Posterior cingulate gyrus (tissue), 11 donors: ENCODE measurements around the gene INO80D.
"Not testable (repeated sequence)": the region's sequence is repeated elsewhere in the genome, so short reads cannot be mapped to it uniquely, and the experiment has no call there.

Source experiments
- DNase-seq, 10 donors: peaks; one replicate each; pipeline versions ENCODE4 v3.0.0 to v3.0.0-alpha.2; 2020 to 2021; ENCODE audit warnings: mixed read lengths in 3 of 10
- intact Hi-C: fragments of 100-400 bp; cut with DNase I; formaldehyde crosslinking; loops from one replicate; pipeline ENCODE4 v1.15.1; 2023

The INO80D gene

GRCh38 chr2:206035393-206035792 lies 50.6 kb downstream of the INO80D start:
- DNase-seq, result not testable (repeated sequence)

GRCh38 chr2:206033452-206033851 lies 52.5 kb downstream of the INO80D start:
- DNase-seq, intact Hi-C loops: not testable (repeated sequence)

More at GRCh38 chr2:206035393-206035792, 50.6 kb downstream of the INO80D start:
- intact Hi-C loops, result not testable (repeated sequence)

GRCh38 chr2:206031950-206032567 lies 53.9 kb downstream of the INO80D start:
- no peak for DNase-seq
- intact Hi-C loops, result no loop called here

- no peak for DNase-seq
- intact Hi-C loops, result no loop called here
Observed at GRCh38 chr2:206031162-206031784, 54.7 kb downstream of the INO80D start.

- intact Hi-C loops, result no loop called here
- no peak for DNase-seq
Observed at GRCh38 chr2:206028101-206028500, 57.9 kb downstream of the INO80D start.

- intact Hi-C loops, result no loop called here
- no peak for DNase-seq
Observed at GRCh38 chr2:206023183-206023582, 62.8 kb downstream of the INO80D start.

- intact Hi-C loops, result no loop called here
- no peak for DNase-seq
Observed at GRCh38 chr2:206020171-206020570, 65.8 kb downstream of the INO80D start.

DNA sequence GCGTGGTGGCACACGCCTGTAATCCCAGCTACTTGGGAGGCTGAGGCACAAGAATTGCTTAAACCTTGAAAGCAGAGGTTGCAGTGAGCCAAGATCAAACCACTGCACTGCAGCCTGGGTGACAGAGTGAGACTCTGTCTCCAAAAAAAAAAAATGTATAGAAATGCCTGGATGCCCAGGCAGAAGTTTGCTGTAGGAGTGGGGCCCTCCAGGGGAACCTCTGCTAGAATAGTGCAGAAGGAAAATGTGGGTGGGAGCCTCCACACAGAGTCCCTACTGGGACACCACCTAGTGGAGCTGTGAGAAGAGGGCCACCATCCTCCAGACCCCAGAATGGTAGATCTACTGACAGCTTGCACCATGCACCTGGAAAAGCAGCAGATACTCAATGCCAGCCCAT lies 70.2 kb downstream of the INO80D start:
- DNase-seq, intact Hi-C loops: not testable (repeated sequence)

DNA sequence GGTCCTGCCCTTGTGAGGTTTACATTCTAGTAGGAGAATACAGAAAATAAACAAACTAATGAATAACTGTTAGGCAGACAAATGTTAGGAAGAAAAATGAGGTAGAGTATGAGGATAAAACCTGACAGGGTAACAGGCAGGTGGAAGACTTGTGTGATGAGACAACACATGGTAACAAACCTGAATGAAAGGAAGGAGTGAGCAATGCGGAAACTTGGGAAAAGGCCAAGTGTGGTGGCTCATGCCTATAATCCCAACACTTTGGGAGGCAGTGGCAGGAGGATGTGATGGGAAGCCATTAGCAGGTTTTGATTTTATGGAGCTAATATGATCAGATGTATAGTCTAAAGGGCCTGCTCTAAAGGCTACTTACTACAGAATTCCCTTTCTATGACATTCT lies 74.2 kb downstream of the INO80D start:
- intact Hi-C loops, result no loop called here
- DNase-seq, result no peak

DNA sequence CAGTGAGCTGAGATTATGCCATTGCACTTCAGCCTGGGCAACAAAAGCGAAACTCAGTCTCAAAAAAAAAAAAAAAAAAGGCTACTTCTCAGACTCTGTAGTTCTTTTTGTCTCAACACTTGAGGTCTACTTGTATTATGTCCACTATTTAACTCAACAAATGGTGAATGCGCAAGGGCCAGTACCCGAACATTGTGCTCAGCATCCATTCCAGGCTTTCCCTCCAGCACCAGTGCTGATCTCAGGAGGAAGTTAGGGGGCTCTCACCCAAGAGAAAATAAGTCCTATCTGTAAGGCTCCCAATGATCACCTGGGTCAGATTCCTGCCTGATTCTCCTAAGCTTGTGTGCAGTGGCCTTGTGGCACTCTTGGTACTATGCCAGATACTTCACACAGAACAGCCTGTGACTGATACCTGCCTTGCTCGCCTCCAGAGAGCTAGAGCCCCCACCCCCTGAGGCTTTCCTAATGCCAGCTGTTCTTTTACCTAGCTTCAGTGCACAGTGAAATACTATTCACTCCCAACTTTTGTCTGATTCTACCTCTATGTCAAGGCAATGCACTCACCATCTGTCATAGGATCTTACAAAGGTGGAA lies 74.9 kb downstream of the INO80D start:
- intact Hi-C loops, result no loop called here
- no peak for DNase-seq

- intact Hi-C loops, result no loop called here
- no peak for DNase-seq
Observed at GRCh38 chr2:206004004-206004693, 81.8 kb downstream of the INO80D start.

GRCh38 chr2:206002440-206002839 lies 83.5 kb downstream of the INO80D start:
- intact Hi-C loops, result no loop called here
- DNase-seq, result no peak

GRCh38 chr2:206001912-206002311 lies 84.1 kb downstream of the INO80D start:
- DNase-seq, result no peak
- intact Hi-C loops, result no loop called here

DNA sequence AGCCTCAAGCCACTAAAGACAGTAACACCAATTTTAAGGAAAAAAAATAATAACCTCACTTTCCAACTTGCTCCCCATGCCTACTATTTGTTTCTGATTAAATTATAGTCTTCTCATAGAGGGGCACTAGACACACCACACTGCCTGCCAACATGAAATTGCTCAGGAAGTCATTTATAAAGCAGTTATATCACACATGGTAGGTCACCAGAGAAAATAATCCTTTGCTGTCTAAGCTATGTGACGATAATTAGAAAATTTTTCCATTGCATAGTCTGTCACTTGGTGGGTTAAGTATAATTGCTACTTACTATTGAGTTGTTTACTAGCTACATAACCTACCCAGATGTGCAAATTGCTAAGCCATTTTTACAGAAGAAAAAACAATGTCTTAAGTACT lies 85.2 kb downstream of the INO80D start:
- intact Hi-C loops, result no loop called here

GRCh38 chr2:205998583-205998982 lies 87.4 kb downstream of the INO80D start:
- intact Hi-C loops, result no loop called here
- no peak for DNase-seq

More for the DNA sequence above, 85.2 kb downstream of the INO80D start:
- no peak for DNase-seq

GRCh38 chr2:205996161-205996560 lies 89.8 kb downstream of the INO80D start:
- DNase-seq, result no peak
- intact Hi-C loops, result no loop called here

- intact Hi-C loops, result no loop called here
- no peak for DNase-seq
Observed at GRCh38 chr2:205995260-205995659, 90.7 kb downstream of the INO80D start.

DNA sequence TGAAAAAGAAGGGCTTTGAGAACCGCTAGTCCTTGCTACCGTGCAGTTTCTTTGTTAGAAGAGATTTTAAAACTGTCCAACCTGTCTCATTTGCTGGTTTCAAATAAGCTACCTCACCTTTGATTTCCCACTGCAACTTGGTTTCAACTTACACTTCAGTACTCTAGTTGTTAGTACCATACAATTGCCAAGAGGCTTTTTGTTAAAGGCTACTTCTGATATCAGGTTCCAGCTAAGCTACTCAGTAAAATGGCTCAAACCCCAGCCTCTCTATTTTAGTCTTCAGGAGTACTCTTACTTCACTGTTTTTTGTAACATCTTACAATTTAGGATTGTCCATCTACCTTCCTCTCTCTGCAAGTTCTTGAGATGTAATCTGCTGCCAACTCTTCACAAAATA lies 91.6 kb downstream of the INO80D start:
- intact Hi-C loops, result no loop called here
- DNase-seq, result no peak

GRCh38 chr2:205990104-205990503 lies 95.9 kb downstream of the INO80D start:
- DNase-seq, result no peak
- intact Hi-C loops, result no loop called here

DNA sequence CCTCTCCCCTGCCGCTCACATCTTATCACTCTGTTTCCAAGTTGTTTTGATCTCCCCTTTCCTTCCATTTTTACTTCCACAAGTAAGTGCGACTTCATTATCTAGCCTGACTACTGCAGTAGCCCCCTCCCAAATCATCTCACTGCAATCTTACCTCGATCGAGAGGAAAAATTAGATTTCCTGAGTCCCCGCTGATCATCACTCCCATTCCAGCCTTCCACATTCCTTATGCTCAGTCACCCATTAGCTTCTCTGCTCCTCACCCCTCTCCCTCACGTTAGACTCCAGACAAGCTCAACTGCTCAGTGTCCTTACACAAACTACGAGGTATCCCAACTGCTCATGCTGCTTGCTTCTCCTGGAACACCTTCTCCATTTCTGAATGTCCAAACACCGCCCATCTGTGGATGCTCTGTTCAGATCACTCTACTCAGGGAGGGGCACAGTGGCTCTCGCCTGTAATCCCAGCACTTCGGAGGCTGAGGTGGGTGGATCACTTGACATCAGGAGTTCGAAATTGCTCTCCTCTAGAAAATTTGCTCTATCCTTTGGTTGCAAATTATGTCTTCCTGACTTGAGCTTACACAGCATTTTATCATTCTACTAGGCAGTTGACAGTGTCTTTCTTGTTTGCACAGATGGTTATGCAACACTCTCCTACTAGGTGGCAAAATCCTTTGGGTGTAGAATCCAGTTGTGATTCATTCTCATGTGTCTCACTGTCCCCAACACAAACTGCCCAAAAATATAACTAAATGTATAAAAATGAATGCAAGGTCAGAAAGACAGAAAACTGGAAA lies 96.5 kb downstream of the INO80D start:
- intact Hi-C loops, result no loop called here
- DNase-seq, result peak in 1 of 10 donors; percentile 28

GRCh38 chr2:205988681-205989080 lies 97.3 kb downstream of the INO80D start:
- intact Hi-C loops, DNase-seq: not testable (repeated sequence)
